ENCODE data around the gene ZNF444. TPM values are rescaled to one million over a fixed set of nuclear protein-coding genes. Genes with fewer than 3 reads are reported as not detected.
A peak's percentile ranks its signal among the peaks of the same experiment; 100 is the strongest.

ZNF444 gene
- total and polyA plus RNA-seq, 2 of the 8 experiments (the other 6 are each of a cell fraction or from before 2014, with no cell fraction given) = 49.5 to 54.5 TPM

DNA sequence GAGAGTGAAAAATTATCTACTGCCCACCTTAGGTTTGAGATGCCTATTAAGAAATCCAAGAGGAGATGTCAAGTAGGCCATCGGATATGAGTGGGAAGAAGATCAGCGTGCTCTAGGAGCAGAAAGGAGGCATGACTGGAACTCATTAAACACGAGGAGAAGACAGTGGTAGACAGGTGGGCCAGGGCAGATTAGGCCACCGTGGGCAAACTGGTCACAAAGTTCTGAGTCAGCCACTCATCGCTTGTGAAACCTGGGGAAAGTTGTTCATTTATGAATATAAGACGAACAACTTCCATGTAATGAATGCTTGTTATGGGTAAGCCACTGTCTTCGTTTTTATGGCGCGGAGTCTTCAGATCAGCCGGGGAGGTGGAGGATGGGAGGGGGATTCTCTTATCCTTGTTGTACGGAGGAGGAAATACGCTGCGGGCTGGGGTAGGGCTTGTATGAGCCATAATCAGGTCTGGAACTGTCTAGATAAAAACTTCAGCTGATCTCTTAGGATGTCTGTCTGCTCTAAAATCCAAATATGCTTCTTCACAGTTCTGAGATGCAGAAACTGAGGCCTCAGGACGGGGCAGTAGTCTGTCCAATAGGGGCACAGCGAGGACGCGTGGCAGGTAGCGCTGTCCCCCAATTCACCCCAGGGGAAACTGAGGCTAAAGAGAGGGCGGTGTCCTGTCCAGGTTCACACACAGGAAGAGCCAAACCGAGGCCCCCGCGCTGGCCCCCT is 1.1 kb upstream of the ZNF444 start:
- TF ChIP-seq SAP30 (IDR thresholded peaks at IDR 0.05; ENCODE audit: insufficient read depth, insufficient replicate concordance, low read length) (peak; percentile 68), SP2 (IDR thresholded peaks at IDR 0.05; ENCODE audit: low read length) (no peak)
- TF ChIP-seq, protein P1, sequence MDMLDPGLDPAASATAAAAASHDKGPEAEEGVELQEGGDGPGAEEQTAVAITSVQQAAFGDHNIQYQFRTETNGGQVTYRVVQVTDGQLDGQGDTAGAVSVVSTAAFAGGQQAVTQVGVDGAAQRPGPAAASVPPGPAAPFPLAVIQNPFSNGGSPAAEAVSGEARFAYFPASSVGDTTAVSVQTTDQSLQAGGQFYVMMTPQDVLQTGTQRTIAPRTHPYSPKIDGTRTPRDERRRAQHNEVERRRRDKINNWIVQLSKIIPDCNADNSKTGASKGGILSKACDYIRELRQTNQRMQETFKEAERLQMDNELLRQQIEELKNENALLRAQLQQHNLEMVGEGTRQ (IDR thresholded peaks at IDR 0.05; ENCODE audit: low read length) = no peak
- Histone ChIP-seq H4K5ac (ENCODE audit: insufficient read length, low read depth, low read length) (no peak overlapping the region), H4K8ac (ENCODE audit: extremely low read depth, insufficient read depth, low read length) (no peak overlapping the region; the same call in 1 of the 2 replicates), H2AK5ac (ENCODE audit: low read depth, low read length) (no peak overlapping the region), H3K9ac (replicated peaks in 1 of 4; ENCODE audit: extremely low read depth in 1 of 4, low read depth in 3 of 4, low read length in 3 of 4) (peak overlapping the region in 1 of 4 experiments; percentile 44; a peak in 2 of 7 replicates), H2BK12ac (ENCODE audit: low read depth, low read length) (no peak overlapping the region), H3K27ac (ENCODE audit: low read depth, low read length) (peak overlapping the region; percentile 13; the same call in 1 of the 2 replicates), H3K23me2 (ENCODE audit: low read depth, low read length) (peaks cover 10% of the 10 kb centered on the region), H3K79me1 (ENCODE audit: low read depth, low read length) (peaks cover 10% of the 10 kb centered on the region), H3K27me3 (replicated peaks in 1 of 4; ENCODE audit: control insufficient read depth in 3 of 4, extremely low read depth in 1 of 4, insufficient read depth in 3 of 4, low read length in 3 of 4) (no peaks in the 10 kb centered on the region), H2BK120ac (replicated peaks; ENCODE audit: low read depth, low read length) (no peak overlapping the region), H3K23ac (ENCODE audit: insufficient read length) (no peak overlapping the region), H2AFZ (ENCODE audit: low read length) (no peak overlapping the region), H3K79me2 (ENCODE audit: control insufficient read depth in 1 of 2, insufficient read depth in 2 of 2, low read length in 2 of 2) (peaks cover 0 to 30% of the 10 kb centered on the region in 2 experiments; a peak in 2 of 4 replicates), H3K14ac (ENCODE audit: insufficient read length) (no peak overlapping the region), H2BK5ac (ENCODE audit: low read depth, low read length) (no peak overlapping the region), H3K36me3 (ENCODE audit: control insufficient read depth in 2 of 4, insufficient read depth in 4 of 4, low read length in 3 of 4) (no peaks in the 10 kb centered on the region), H2BK20ac (ENCODE audit: low read length) (no peak overlapping the region), H3K4me1 (replicated peaks in 1 of 4; ENCODE audit: control insufficient read depth in 3 of 4, insufficient read depth in 4 of 4, low read length in 3 of 4) (peaks cover 7 to 18% (median 9%) of the 10 kb centered on the region in 4 experiments; a peak in 6 of 7 replicates), H2BK15ac (ENCODE audit: low read length) (no peak overlapping the region), H3K9me3 (ENCODE audit: insufficient read depth in 2 of 2, low read depth in 1 of 2, low read length in 1 of 2) (no peaks in the 10 kb centered on the region), H4K20me1 (replicated peaks in 1 of 2; ENCODE audit: control insufficient read depth in 1 of 2, insufficient read depth in 2 of 2, low read length in 2 of 2) (peaks cover 0 to 6% of the 10 kb centered on the region in 2 experiments), H3K18ac (ENCODE audit: extremely low read depth, low read length) (no peak overlapping the region), H3K4me3 (ENCODE audit: extremely low read depth in 1 of 4, insufficient read depth in 2 of 4, low read depth in 3 of 4, low read length in 4 of 4) (peak overlapping the region; percentile 50 to 78 (median 66)), H3K4ac (replicated peaks; ENCODE audit: insufficient read length, low read depth, low read length) (no peak overlapping the region), H4K91ac (replicated peaks; ENCODE audit: insufficient read length, low read length) (no peak overlapping the region), H3K56ac (replicated peaks; ENCODE audit: insufficient read length, low read depth, low read length) (no peak overlapping the region), H3K4me2 (ENCODE audit: insufficient read depth in 1 of 2, low read depth in 2 of 2, low read length in 2 of 2) (peak overlapping the region; percentile 89 to 93)
- no peak for DNase-seq (ENCODE audit: low read depth in 1 of 2, low spot score in 2 of 2)
- FAIRE-seq = no peak
- POLR2A ChIA-PET (ENCODE audit: partially characterized antibody) = interaction anchor here (1.0 to 1.9 kb wide), 4 partner anchors 8 to 32 kb away, joined by 3 to 9 read pairs (median 4); partner anchors contain the start of gene ZNF787
- CTCF ChIA-PET (ENCODE audit: partially characterized antibody) = interaction anchor here (1.1 to 7.1 kb wide), 2 partner anchors 12 to 15 kb away, joined by 4 to 35 read pairs; no protein-coding TSS in a partner anchor
- 49% methylated on average over 22 of the region's 22 CpGs; no CpG with 5 or more reads in 1 of the 2 experiments for WGBS, 2 experiments (ENCODE audit: extremely low coverage in 1 of 2, insufficient coverage in 1 of 2, insufficient read length in 1 of 2, insufficient replicate concordance in 2 of 2, low coverage in 1 of 2, low lambda C conversion rate in 2 of 2, missing lambda C conversion rate in 1 of 2)

All from H1 (cell line).